ENCODE data around the gene PTAR1.

GRCh38 chr9:69740872-69741505 is 18.8 kb downstream of the PTAR1 start:
- TF ChIP-seq, protein P1, sequence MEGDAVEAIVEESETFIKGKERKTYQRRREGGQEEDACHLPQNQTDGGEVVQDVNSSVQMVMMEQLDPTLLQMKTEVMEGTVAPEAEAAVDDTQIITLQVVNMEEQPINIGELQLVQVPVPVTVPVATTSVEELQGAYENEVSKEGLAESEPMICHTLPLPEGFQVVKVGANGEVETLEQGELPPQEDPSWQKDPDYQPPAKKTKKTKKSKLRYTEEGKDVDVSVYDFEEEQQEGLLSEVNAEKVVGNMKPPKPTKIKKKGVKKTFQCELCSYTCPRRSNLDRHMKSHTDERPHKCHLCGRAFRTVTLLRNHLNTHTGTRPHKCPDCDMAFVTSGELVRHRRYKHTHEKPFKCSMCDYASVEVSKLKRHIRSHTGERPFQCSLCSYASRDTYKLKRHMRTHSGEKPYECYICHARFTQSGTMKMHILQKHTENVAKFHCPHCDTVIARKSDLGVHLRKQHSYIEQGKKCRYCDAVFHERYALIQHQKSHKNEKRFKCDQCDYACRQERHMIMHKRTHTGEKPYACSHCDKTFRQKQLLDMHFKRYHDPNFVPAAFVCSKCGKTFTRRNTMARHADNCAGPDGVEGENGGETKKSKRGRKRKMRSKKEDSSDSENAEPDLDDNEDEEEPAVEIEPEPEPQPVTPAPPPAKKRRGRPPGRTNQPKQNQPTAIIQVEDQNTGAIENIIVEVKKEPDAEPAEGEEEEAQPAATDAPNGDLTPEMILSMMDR (IDR thresholded peaks at IDR 0.05; ENCODE audit: insufficient read depth, low read depth, low read length) = no peak
- TF ChIP-seq EZH2 (IDR thresholded peaks at IDR 0.05; ENCODE audit: insufficient read depth, low read length) = no peak

Measured in astrocyte (in vitro differentiated cells and primary cell).